ENCODE measurements around the gene MRPL34.
"Not testable (repeated sequence)": the region's sequence is repeated elsewhere in the genome, so short reads cannot be mapped to it uniquely, and the experiment has no call there.

MRPL34 gene

GRCh38 chr19:17305517-17306284 is at the start of gene MRPL34:
MRPL34 (plus strand) TSS chr19:17305872; CDS start chr19:17305893, 21 bp downstream.
- peak; percentile 98 for FAIRE-seq

- FAIRE-seq: no peak
Observed at GRCh38 chr19:17256130-17256529, 49.5 kb upstream of the MRPL34 start.

- FAIRE-seq: no peak
Observed at GRCh38 chr19:17259118-17259780, 46.4 kb upstream of the MRPL34 start.

GRCh38 chr19:17259934-17260333 is 45.7 kb upstream of the MRPL34 start:
- no peak for FAIRE-seq

GRCh38 chr19:17260842-17261325 is 44.8 kb upstream of the MRPL34 start:
- FAIRE-seq: peak; percentile 80

GRCh38 chr19:17262557-17262956 is 43.1 kb upstream of the MRPL34 start:
- no peak for FAIRE-seq

- FAIRE-seq: no peak
Observed at GRCh38 chr19:17263712-17264640, 41.7 kb upstream of the MRPL34 start.

GRCh38 chr19:17264641-17264979 is 41.1 kb upstream of the MRPL34 start, which contains the start of gene USHBP1:
USHBP1 (minus strand) TSS chr19:17264745; CDS start chr19:17264299, 446 bp downstream.
- FAIRE-seq: no peak

- FAIRE-seq: no peak
Observed at GRCh38 chr19:17266026-17266425, 39.6 kb upstream of the MRPL34 start.

- FAIRE-seq: no peak
Observed at GRCh38 chr19:17266589-17266974, 39.1 kb upstream of the MRPL34 start.

- peak; percentile 100 for FAIRE-seq
Observed at GRCh38 chr19:17266975-17267788, 38.5 kb upstream of the MRPL34 start, which contains the start of gene BABAM1. BABAM1 (plus strand) TSS chr19:17267443; CDS start chr19:17268807, 1,364 bp downstream.

GRCh38 chr19:17268754-17269153 is 36.9 kb upstream of the MRPL34 start:
- FAIRE-seq: no peak

GRCh38 chr19:17274892-17275291 is 30.8 kb upstream of the MRPL34 start:
- not testable (repeated sequence) for FAIRE-seq

- FAIRE-seq: no peak
Observed at GRCh38 chr19:17275441-17276175, 30.1 kb upstream of the MRPL34 start.

- FAIRE-seq: no peak
Observed at GRCh38 chr19:17279436-17279835, 26.2 kb upstream of the MRPL34 start.

- no peak for FAIRE-seq
Observed at GRCh38 chr19:17281391-17282304, 24.0 kb upstream of the MRPL34 start, which contains the start of gene ANKLE1. ANKLE1 (plus strand) TSS chr19:17281901; CDS start chr19:17281921, 20 bp downstream.

GRCh38 chr19:17282488-17283125 is 23.1 kb upstream of the MRPL34 start:
- FAIRE-seq: peak; percentile 25

GRCh38 chr19:17283504-17283996 is 22.1 kb upstream of the MRPL34 start:
- FAIRE-seq: no peak

- no peak for FAIRE-seq
Observed at GRCh38 chr19:17285415-17286135, 20.1 kb upstream of the MRPL34 start.

Data from G401.6 (cell line).